Subcutaneous abdominal adipose tissue (tissue), 5 donors: Measurements from ENCODE around the gene ACSS3.
"Not testable (repeated sequence)": the region's sequence is repeated elsewhere in the genome, so short reads cannot be mapped to it uniquely, and the experiment has no call there.

Experiments
- H3K27ac ChIP-seq: one replicate; pipeline ENCODE4 v1.7.0; 2013; ENCODE audit warnings: low read depth, mild to moderate bottlenecking, inconsistent platforms, low read length, moderate library complexity
- H3K27me3 ChIP-seq, 5 donors: one replicate each; pipeline ENCODE4 v1.7.0; 2013; ENCODE audit warnings: low read length in 5 of 5, inconsistent platforms in 1 of 5; ENCODE audit not compliant: control insufficient read depth in 5 of 5, insufficient read depth in 4 of 5
- H3K36me3 ChIP-seq, 5 donors: one replicate each; pipeline ENCODE4 v1.7.0; 2013; ENCODE audit warnings: low read length in 5 of 5; ENCODE audit not compliant: control insufficient read depth in 5 of 5, insufficient read depth in 5 of 5
- H3K4me1 ChIP-seq, 5 donors: one replicate each; pipeline ENCODE4 v1.7.0; 2013; ENCODE audit warnings: low read length in 5 of 5, mild to moderate bottlenecking in 3 of 5, moderate library complexity in 1 of 5; ENCODE audit not compliant: control insufficient read depth in 5 of 5, insufficient read depth in 5 of 5
- H3K4me3 ChIP-seq, 5 donors: one replicate each; pipeline ENCODE4 v1.7.0; 2013; ENCODE audit warnings: low read length in 5 of 5, low read depth in 1 of 5
- H3K9ac ChIP-seq, 5 donors: one replicate each; pipeline ENCODE4 v1.7.0; 2013; ENCODE audit warnings: low read length in 5 of 5, mild to moderate bottlenecking in 4 of 5, moderate library complexity in 3 of 5
- H3K9me3 ChIP-seq, 5 donors: one replicate each; pipeline ENCODE4 v1.7.0; 2013; ENCODE audit warnings: low read length in 5 of 5; ENCODE audit not compliant: control insufficient read depth in 5 of 5
- donor health status: healthy.
- donor health status: healthy.
- donor health status: healthy.
- donor health status: healthy.
- donor health status: healthy.

Gene ACSS3

DNA sequence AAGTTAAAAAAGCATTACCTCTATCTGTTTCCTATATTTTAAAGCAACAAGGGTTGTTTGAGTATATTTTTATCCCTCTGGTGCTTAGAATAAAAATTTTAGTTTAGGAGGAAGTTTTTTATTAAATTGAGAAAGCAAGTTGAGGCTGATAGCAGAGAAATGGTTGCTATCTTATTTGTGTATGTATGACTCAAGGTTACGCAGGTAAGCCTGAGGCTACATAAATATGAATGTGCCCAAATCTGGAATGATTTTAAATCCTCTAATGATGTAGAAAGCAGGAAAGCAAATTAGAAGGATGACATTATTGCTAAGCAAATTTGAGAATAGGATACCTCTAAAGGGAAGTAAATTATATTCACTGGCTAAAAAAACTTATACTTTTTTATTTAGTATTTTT lies 109.8 kb downstream of the ACSS3 start:
- Histone ChIP-seq H3K27ac (no peak overlapping the region), H3K4me1 (no peaks in the 10 kb centered on the region), H3K27me3 (no peaks in the 10 kb centered on the region), H3K9ac (no peak overlapping the region), H3K36me3 (peaks cover 0 to 44% (median 5%) of the 10 kb centered on the region in 5 donors), H3K9me3 (no peaks in the 10 kb centered on the region), H3K4me3 (no peak overlapping the region)

DNA sequence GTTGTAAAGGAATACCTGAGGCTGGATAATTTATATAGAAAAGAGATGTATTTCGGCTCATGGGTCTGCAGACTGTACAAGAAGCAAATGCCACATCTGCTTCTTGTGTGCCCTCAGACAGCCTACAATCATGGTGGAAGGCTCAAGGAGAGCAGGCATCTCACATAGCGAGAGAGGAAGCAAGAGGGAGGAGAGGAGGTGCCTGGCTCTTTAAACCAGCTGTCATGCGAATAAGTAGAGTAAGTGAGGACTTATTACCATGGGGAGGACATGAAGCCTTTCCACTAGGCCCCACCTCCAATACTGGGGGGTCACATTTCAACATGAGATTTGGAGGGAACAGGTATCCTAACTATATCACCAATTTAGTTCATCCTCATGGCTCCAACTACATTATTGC lies 118.7 kb downstream of the ACSS3 start:
- Histone ChIP-seq H3K4me3 (no peak overlapping the region), H3K9me3 (no peaks in the 10 kb centered on the region), H3K4me1 (no peaks in the 10 kb centered on the region), H3K9ac (no peak overlapping the region), H3K27ac (no peak overlapping the region), H3K27me3 (no peaks in the 10 kb centered on the region), H3K36me3 (peaks cover 0 to 11% (median 0%) of the 10 kb centered on the region in 5 donors)

DNA sequence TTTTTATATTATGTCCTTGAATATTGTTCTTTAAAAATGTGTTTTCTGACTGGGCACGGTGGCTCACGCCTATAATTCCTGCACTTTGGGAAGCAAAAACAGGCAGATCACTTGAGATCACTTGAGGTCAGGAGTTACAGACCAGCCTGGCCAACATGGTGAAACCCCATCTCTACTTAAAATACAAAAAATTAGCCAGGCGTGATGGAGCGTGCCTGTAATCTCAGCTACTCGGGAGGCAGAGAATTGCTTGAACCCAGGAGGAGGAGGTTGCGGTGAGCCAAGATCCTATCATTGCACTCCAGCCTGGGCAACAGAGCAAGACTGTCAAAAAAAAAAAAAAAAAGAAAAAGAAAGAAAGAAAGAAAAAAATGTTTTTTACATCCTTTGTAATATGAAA lies 122.7 kb downstream of the ACSS3 start:
- not testable (repeated sequence) for H3K27me3 ChIP-seq, H3K27ac ChIP-seq, H3K9me3 ChIP-seq, H3K9ac ChIP-seq, H3K4me3 ChIP-seq, H3K4me1 ChIP-seq
- H3K36me3 ChIP-seq: peaks cover 0 to 11% (median 0%) of the 10 kb centered on the region in 5 donors

DNA sequence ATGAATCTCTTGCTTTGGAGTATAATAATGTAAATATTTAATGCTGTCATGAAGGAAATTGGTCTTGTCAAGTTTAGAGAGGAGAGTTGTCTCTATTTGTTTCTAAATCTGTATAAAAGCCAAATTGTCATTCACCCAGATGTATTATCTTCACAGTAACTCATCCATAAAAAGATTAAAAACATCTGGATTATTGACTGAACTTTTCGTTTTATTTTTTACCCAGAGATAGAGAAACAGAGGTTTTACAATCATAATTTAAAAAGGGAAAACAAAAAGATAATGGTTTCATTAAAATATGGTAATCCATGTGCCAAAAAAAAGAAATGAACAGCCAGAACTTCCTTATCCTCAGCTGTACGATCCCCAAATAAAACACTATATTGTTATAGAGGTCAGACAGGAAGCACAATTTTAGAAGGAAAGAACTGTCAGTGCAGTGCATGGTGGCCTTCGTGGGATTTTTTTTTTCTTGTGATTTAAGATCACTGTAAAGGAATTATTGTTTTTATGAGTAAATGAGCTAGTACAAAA lies 125.9 kb downstream of the ACSS3 start:
- no peaks in the 10 kb centered on the region for H3K27me3 ChIP-seq
- H3K4me3 ChIP-seq: no peak overlapping the region
- H3K36me3 ChIP-seq: peaks cover 0 to 11% (median 0%) of the 10 kb centered on the region in 5 donors
- no peaks in the 10 kb centered on the region for H3K9me3 ChIP-seq
- peaks cover 0 to 17% (median 9%) of the 10 kb centered on the region in 5 donors for H3K4me1 ChIP-seq
- H3K27ac ChIP-seq: no peak overlapping the region
- H3K9ac ChIP-seq: no peak overlapping the region

DNA sequence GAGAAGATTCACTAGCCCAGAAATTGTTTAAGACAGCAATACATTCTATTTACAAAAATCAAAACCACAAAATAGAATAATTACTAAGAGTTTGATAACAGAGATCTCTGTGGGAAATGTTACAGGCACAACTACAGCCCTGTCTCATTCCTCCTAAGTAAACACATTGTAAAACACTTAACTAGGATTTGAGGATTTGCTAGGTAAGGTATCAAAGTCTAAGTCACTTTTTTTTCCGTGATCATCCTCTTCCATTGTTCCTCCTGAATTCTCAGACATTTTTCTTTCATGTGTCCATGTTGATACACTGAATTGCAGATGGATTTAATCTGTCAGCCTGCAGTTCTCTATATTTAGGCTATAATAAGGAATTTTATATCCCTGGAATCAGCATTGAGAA lies 127.5 kb downstream of the ACSS3 start:
- H3K9ac ChIP-seq: no peak overlapping the region
- no peaks in the 10 kb centered on the region for H3K36me3 ChIP-seq
- no peak overlapping the region for H3K4me3 ChIP-seq
- no peaks in the 10 kb centered on the region for H3K27me3 ChIP-seq
- H3K9me3 ChIP-seq: no peaks in the 10 kb centered on the region
- peaks cover 0 to 30% (median 22%) of the 10 kb centered on the region in 5 donors for H3K4me1 ChIP-seq
- no peak overlapping the region for H3K27ac ChIP-seq

DNA sequence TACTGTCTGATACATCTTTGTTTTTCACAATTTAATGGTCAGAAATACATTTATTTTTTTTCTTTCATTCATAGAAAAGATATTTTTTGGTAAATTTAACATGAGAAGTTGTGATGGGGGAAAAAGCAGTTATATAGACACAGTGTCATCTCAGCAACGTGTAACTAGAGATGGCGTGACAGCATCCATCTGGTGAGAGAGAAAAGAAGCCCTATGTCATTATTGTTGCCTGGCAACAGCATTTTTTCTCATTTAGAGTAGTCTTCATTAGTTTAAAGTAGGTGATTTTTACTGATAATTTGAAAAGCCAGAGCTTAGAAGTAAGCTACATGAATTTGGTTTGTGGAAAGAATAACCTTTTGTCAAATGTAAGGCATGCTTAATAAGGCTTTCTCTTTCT lies 128.6 kb downstream of the ACSS3 start:
- H3K27ac ChIP-seq: no peak overlapping the region
- H3K4me3 ChIP-seq: no peak overlapping the region
- no peaks in the 10 kb centered on the region for H3K9me3 ChIP-seq

DNA sequence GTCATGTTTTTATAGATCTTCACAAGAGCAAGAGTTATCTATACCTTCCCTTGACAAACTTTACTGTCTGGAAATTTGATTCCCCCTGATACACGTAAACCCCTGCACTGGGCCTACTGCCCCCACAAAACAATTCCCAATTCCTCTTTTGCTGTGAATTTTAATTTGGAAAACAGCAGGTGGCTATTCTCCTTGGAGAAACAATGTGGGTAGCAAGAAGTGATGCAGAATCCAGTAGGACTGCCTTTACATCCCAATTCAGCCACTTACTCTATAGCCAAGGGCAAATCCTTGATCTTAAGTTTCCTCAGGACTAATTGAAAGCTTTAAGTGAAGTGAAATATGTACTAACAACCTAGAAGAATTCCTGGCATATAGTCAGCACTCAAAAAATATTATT lies 129.3 kb downstream of the ACSS3 start:
- H3K4me1 ChIP-seq: peaks cover 0 to 30% (median 22%) of the 10 kb centered on the region in 5 donors

More for the DNA sequence above, 128.6 kb downstream of the ACSS3 start:
- H3K9ac ChIP-seq: no peak overlapping the region
- H3K4me1 ChIP-seq: peaks cover 0 to 30% (median 22%) of the 10 kb centered on the region in 5 donors
- no peaks in the 10 kb centered on the region for H3K27me3 ChIP-seq
- H3K36me3 ChIP-seq: no peaks in the 10 kb centered on the region

DNA sequence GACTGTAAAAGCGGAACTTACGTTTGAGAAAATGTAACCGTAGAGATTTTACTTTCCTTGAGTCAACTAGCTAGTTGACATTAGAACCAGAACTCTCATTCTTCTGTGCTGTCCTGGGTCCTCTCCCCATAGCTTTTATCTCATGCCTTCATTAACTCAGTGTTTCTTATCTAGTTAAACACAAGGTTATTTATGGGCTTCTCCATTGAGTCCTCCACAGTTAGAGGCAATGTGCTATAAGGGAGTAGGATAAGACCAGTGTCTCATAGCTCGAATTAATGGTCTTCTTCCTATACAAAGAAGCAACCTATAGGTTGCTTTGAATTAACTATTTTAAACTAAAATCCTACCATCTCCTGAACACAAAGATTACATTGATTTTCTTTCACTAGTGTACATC lies 129.8 kb downstream of the ACSS3 start:
- Histone ChIP-seq H3K9me3 (no peaks in the 10 kb centered on the region), H3K36me3 (peaks cover 0 to 4% (median 0%) of the 10 kb centered on the region in 5 donors), H3K4me3 (no peak overlapping the region), H3K27ac (no peak overlapping the region), H3K4me1 (peaks cover 0 to 28% (median 22%) of the 10 kb centered on the region in 5 donors), H3K9ac (no peak overlapping the region), H3K27me3 (no peaks in the 10 kb centered on the region)

More for the DNA sequence above, 129.3 kb downstream of the ACSS3 start:
- H3K27ac ChIP-seq: no peak overlapping the region
- no peak overlapping the region for H3K4me3 ChIP-seq
- H3K9ac ChIP-seq: no peak overlapping the region
- no peaks in the 10 kb centered on the region for H3K27me3 ChIP-seq
- H3K36me3 ChIP-seq: peaks cover 0 to 4% (median 0%) of the 10 kb centered on the region in 5 donors
- H3K9me3 ChIP-seq: no peaks in the 10 kb centered on the region

DNA sequence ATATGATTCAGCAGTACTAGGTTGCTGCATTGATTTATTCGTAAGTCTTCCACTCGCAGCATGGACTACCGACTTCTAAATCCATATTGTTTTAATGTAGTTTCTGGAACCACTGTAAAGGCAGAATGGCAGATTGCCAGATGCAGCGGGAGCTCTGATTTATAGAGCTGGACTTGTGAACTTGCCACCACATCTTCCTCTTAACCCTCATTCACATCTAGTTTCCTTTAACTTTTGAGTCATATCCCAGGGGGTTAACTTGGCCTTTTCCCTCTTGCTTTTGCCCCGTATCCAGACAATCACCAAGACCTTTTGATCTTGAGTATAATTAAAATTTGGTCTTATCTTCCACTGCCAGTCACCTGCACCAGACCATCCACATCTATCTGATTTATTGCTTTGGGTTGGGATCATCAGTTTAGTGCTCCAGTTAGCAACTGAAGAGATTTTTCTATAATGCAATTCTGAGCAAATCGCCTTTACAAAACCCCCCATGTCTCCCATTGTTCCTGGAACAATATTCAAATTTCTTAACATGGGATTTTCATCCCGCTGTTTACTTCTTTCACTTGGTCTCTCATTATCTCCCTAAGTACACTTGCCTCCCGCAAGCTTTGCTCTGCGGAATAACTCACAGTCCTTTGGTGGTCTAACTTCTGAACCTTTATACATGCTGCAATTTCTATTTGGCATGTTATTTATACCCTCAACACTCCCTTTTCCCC lies 130.5 kb downstream of the ACSS3 start:
- Histone ChIP-seq H3K27me3 (no peaks in the 10 kb centered on the region), H3K4me1 (peaks cover 0 to 28% (median 22%) of the 10 kb centered on the region in 5 donors), H3K36me3 (peaks cover 0 to 4% (median 0%) of the 10 kb centered on the region in 5 donors), H3K9me3 (no peaks in the 10 kb centered on the region), H3K4me3 (no peak overlapping the region), H3K27ac (peak overlapping the region; percentile 19), H3K9ac (no peak overlapping the region)

DNA sequence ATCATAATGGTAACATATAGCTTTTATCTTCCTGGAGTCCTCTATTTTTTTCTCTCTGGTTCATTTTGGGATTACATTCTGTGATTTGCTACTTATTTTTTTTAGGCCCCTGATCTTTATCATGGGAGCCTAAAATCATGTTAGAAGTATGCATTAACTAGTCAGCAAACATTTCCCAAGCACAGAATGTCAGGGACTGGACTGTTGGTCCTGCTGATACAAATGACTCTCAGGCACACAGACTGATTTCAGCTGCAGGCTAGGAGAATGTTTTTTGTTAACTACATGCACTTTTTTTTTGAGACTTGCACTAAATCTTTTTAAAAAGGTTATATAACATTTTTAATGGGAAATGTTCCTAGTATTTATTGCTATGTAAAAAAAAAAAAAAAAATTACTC lies 131.1 kb downstream of the ACSS3 start:
- H3K4me1 ChIP-seq: peaks cover 0 to 25% (median 22%) of the 10 kb centered on the region in 5 donors
- no peak overlapping the region for H3K9ac ChIP-seq
- no peak overlapping the region for H3K4me3 ChIP-seq
- H3K36me3 ChIP-seq: peaks cover 0 to 4% (median 0%) of the 10 kb centered on the region in 5 donors
- H3K9me3 ChIP-seq: no peaks in the 10 kb centered on the region
- peak overlapping the region; percentile 19 for H3K27ac ChIP-seq
- H3K27me3 ChIP-seq: no peaks in the 10 kb centered on the region
